A673 (cell line): Measurements from ENCODE around the gene ESRRG.

Experiments used
- EZH2 ChIP-seq: fragments of 200-600 bp; sonication (generic); IDR thresholded peaks from 2 replicates; pipeline ENCODE4 v1.6.1; 2017; ENCODE audit warnings: borderline replicate concordance, low read depth, mild to moderate bottlenecking, mixed read lengths, antibody characterized with exemption, low read length; ENCODE audit not compliant: poor library complexity, severe bottlenecking
- TF ChIP-seq, protein P1 (sequence below): fragments of 300-800, 200-600 bp; sonication (generic); conservative IDR thresholded peaks from 2 replicates; pipeline ENCODE4 v1.5.1; 2017; ENCODE audit warnings: low read depth, mild to moderate bottlenecking, antibody characterized with exemption, low read length, moderate library complexity, mixed read lengths

DNA sequence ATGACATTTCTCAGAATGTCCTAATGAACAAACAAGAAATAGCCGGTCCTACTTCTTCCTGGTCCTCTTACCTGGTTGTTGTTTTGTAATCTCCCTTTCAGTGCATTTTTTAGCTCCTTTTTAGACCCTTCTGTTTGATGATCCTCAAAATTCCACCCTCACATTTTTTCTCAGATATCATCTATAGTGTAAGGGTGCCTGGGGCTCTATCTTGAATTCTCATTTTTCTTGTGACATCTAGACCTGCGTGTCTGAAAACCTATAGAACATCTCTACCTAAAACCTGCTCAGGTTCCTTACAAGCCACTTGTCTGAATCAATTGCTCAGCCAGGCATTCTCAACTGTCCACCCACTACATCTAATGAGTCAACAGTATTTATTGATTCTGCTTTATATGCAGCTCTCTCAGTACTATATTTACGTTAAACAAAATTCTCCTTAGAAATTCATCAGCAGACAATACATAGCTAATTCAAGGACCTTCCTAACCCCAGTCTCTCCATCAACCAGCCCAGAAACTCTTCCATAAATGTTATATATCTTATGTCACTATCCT, 263.5 kb downstream of the ESRRG start:
- TF ChIP-seq, protein P1, sequence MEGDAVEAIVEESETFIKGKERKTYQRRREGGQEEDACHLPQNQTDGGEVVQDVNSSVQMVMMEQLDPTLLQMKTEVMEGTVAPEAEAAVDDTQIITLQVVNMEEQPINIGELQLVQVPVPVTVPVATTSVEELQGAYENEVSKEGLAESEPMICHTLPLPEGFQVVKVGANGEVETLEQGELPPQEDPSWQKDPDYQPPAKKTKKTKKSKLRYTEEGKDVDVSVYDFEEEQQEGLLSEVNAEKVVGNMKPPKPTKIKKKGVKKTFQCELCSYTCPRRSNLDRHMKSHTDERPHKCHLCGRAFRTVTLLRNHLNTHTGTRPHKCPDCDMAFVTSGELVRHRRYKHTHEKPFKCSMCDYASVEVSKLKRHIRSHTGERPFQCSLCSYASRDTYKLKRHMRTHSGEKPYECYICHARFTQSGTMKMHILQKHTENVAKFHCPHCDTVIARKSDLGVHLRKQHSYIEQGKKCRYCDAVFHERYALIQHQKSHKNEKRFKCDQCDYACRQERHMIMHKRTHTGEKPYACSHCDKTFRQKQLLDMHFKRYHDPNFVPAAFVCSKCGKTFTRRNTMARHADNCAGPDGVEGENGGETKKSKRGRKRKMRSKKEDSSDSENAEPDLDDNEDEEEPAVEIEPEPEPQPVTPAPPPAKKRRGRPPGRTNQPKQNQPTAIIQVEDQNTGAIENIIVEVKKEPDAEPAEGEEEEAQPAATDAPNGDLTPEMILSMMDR, result no peak
- no peak for TF ChIP-seq EZH2
